Measurements from ENCODE around the gene GAS6.

The GAS6 gene

DNA sequence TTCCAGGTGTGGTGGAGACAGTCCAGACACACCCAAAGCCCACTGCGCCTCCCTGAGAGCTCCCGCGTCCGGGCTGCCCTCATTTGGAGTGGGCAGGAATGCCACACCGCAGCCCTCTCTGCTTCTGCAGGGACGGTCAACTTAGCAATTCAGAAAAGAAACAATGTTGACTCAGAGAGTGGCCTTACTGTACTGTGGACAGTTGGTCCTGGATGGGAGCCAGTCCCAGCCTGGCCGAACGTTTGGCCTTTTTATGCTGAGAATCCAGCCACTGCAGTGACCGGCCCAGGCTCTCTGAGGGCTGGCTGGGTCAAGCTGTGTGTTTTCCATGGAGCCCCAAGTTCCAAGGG is 7.2 kb downstream of the GAS6 start:
- Histone ChIP-seq H3K4me3 (ENCODE audit: low read length in 2 of 2) (no peak overlapping the region), H3K9me3 (ENCODE audit: control insufficient read depth in 2 of 2, low read length in 2 of 2) (no peaks in the 10 kb centered on the region), H3K4me1 (ENCODE audit: control insufficient read depth, insufficient read depth, low read length) (peaks cover 59% of the 10 kb centered on the region), H3K36me3 (ENCODE audit: control insufficient read depth in 2 of 2, insufficient read depth in 2 of 2, low read length in 2 of 2) (peaks cover 3 to 12% of the 10 kb centered on the region in 2 donors), H3K27ac (ENCODE audit: low read length) (peak overlapping the region; percentile 11), H3K27me3 (ENCODE audit: control insufficient read depth in 1 of 2, insufficient read depth in 2 of 2, low read length in 2 of 2) (no peaks in the 10 kb centered on the region), H3K9ac (ENCODE audit: low read length in 2 of 2) (no peak overlapping the region)

DNA sequence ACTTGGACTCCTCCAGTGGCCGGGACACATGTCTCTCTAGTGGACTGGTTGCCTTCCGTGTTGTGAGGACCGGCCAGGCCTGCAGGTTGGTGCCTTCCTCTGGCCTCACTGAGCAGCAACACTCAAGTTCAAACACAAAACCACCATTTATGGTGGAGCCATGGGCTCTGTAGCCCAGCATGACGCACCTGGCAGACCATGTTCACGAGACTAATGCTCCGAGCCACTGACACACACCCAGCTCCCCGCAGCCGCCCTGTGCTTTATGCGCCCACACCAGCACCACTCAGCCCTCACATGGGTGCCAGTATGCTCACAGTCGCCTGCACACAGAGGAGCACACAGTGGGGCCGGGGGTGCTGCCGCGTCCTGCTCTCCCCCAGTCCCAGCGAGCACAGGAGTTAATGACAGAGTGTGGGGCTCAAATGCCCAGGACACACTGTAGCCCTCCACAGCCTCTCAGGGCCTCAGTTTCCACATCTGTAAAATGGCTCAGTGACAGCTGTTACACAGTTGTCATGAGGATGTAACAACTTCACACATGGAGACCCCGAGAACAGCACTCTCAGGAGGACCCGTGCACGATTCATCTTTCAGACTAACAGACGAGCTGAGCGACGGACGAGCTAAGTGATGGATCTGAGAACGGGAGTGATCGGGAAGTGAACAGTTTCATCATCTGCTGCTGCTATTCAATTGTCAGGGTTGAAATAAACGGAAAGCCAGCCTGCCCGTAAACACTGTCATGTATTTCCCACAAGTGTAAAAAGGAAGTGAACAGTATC is 7.8 kb downstream of the GAS6 start:
- no peaks in the 10 kb centered on the region for H3K9me3 ChIP-seq (ENCODE audit: control insufficient read depth in 2 of 2, low read length in 2 of 2)
- H3K4me3 ChIP-seq (ENCODE audit: low read length in 2 of 2): no peak overlapping the region
- H3K27me3 ChIP-seq (ENCODE audit: control insufficient read depth in 1 of 2, insufficient read depth in 2 of 2, low read length in 2 of 2): no peaks in the 10 kb centered on the region
- H3K4me1 ChIP-seq (ENCODE audit: control insufficient read depth, insufficient read depth, low read length): peaks cover 55% of the 10 kb centered on the region
- no peak overlapping the region for H3K9ac ChIP-seq (ENCODE audit: low read length in 2 of 2)
- H3K36me3 ChIP-seq (ENCODE audit: control insufficient read depth in 2 of 2, insufficient read depth in 2 of 2, low read length in 2 of 2): peaks cover 3 to 12% of the 10 kb centered on the region in 2 donors
- H3K27ac ChIP-seq (ENCODE audit: low read length): peak overlapping the region; percentile 11

DNA sequence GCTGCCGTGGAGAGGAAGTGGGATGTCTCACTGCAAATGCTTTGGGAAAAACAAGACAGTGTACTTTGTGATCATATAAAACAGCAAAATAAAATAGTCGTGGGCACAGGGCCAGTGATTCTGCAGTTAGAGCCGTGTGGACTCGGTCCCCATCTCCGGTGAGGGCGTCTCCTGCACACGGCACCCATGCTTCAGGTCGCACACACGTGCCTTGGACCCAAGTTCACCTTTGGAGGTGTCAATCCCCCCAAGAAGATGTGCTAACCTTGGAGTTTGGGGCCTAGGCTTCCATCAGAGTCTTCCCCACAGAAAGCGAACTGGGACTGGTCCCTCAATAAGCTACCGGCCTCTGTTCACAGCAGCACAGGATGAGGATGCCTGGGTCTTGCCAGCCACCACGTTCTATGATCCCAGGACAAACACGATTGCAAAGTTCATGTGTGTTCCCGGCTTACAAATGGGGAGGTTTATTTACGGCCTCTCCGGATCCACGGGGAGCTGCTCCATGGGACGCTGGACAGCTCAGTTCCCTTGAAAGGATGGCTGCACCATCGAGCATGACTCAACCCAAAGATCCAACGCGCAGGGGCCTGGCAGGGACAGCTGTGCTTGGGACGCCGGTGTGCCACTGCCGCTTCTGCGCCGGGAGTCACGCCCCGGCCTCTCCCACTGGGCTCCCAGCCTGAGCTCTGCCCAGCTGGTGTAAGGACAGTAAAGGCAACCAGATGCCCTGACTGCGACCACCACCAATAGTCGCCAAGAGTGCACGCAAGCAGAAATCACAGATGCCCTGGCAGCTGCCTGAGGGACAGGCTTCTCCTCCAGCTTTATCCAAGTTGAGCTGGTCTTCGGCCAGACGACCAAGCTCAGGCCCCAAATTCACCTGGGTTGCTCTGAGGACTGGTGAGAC is 8.6 kb downstream of the GAS6 start:
- no peak overlapping the region for H3K9ac ChIP-seq (ENCODE audit: low read length in 2 of 2)
- peak overlapping the region; percentile 24 for H3K27ac ChIP-seq (ENCODE audit: low read length)
- no peaks in the 10 kb centered on the region for H3K27me3 ChIP-seq (ENCODE audit: control insufficient read depth in 1 of 2, insufficient read depth in 2 of 2, low read length in 2 of 2)
- H3K4me3 ChIP-seq (ENCODE audit: low read length in 2 of 2): no peak overlapping the region
- H3K4me1 ChIP-seq (ENCODE audit: control insufficient read depth, insufficient read depth, low read length): peaks cover 47% of the 10 kb centered on the region
- peaks cover 3 to 12% of the 10 kb centered on the region in 2 donors for H3K36me3 ChIP-seq (ENCODE audit: control insufficient read depth in 2 of 2, insufficient read depth in 2 of 2, low read length in 2 of 2)
- no peaks in the 10 kb centered on the region for H3K9me3 ChIP-seq (ENCODE audit: control insufficient read depth in 2 of 2, low read length in 2 of 2)

DNA sequence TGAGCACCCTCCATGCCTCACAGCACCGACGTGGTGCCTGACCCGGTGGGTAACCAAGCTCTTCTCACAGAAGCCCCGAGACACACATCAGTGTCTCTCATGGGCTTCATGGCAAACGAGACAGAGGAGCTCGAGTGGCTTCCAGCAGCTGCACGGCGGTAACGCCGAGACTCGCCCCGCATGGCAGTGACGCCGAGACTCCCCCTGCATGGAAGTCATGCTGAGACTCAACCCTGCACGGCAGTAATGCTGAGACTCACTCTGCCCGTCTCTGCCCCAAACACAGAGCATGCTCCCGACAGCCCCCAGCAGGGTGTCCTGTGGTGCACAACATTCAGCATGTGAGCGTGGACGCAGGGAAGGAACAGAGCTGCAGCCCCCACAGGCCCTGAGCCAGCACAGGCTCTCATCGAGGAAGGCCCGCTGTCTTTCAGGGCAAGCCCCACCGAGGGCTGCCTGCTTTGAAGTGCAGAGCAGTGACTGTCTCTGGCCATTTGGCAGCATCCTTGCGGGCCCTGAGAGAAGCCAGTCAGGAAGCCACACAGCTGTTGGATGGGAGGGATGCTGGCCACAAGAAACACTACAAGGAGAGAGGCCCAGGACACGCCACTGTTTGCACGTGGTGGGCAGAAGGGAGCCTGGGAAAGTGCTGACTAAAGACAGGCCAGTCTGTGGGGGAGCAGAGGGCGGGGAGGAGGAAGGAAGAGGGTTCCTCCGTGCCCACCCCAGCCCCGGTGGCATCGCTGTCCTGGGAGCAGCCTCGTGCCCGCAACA is 9.5 kb downstream of the GAS6 start:
- no peak overlapping the region for H3K9ac ChIP-seq (ENCODE audit: low read length in 2 of 2)
- no peaks in the 10 kb centered on the region for H3K27me3 ChIP-seq (ENCODE audit: control insufficient read depth in 1 of 2, insufficient read depth in 2 of 2, low read length in 2 of 2)
- H3K4me3 ChIP-seq (ENCODE audit: low read length in 2 of 2): peak overlapping the region in 1 of 2 donors; percentile 3
- H3K9me3 ChIP-seq (ENCODE audit: control insufficient read depth in 2 of 2, low read length in 2 of 2): no peaks in the 10 kb centered on the region
- peaks cover 3 to 9% of the 10 kb centered on the region in 2 donors for H3K36me3 ChIP-seq (ENCODE audit: control insufficient read depth in 2 of 2, insufficient read depth in 2 of 2, low read length in 2 of 2)
- peak overlapping the region; percentile 31 for H3K27ac ChIP-seq (ENCODE audit: low read length)
- H3K4me1 ChIP-seq (ENCODE audit: control insufficient read depth, insufficient read depth, low read length): peaks cover 44% of the 10 kb centered on the region

DNA sequence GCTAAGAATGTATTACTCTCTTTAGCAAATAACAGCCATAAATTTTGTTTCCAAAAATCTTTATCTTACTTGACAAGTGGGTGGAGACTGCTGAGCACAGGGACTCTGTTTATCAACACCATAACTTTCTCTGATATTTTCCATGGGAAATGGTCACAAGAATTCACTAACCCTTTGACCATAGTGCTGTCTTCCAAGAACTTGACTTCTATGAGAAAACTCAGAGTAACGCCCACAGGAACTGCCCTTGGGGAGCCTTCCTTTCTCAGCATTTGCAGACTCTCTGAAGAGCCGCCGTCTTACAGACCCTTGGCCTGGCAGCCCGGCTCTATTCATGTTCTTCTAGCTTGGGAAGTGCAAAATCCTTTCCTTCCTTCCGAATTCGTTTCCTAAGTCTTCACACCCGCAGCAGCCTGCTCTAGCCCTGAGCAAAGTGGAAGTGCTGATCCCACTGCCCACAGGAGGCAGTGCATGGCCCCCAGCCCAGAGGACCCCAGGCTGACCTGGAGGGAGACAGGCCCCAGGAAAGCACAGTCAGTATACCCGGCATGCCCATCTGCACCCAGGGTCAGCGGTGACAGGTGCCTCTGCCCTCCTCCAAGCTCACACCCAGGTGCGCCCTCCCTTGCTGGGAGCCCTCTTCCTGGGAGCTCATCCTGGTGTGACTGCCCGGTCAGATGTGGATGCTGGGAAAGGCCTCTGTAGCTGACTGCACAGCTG is 10.2 kb downstream of the GAS6 start:
- Histone ChIP-seq H3K4me3 (ENCODE audit: low read length in 2 of 2) (peak overlapping the region in 1 of 2 donors; percentile 3), H3K27me3 (ENCODE audit: control insufficient read depth in 1 of 2, insufficient read depth in 2 of 2, low read length in 2 of 2) (no peaks in the 10 kb centered on the region), H3K4me1 (ENCODE audit: control insufficient read depth, insufficient read depth, low read length) (peaks cover 52% of the 10 kb centered on the region), H3K36me3 (ENCODE audit: control insufficient read depth in 2 of 2, insufficient read depth in 2 of 2, low read length in 2 of 2) (peaks cover under 1 to 5% of the 10 kb centered on the region in 2 donors), H3K9me3 (ENCODE audit: control insufficient read depth in 2 of 2, low read length in 2 of 2) (no peaks in the 10 kb centered on the region), H3K27ac (ENCODE audit: low read length) (peak overlapping the region; percentile 31), H3K9ac (ENCODE audit: low read length in 2 of 2) (no peak overlapping the region)

DNA sequence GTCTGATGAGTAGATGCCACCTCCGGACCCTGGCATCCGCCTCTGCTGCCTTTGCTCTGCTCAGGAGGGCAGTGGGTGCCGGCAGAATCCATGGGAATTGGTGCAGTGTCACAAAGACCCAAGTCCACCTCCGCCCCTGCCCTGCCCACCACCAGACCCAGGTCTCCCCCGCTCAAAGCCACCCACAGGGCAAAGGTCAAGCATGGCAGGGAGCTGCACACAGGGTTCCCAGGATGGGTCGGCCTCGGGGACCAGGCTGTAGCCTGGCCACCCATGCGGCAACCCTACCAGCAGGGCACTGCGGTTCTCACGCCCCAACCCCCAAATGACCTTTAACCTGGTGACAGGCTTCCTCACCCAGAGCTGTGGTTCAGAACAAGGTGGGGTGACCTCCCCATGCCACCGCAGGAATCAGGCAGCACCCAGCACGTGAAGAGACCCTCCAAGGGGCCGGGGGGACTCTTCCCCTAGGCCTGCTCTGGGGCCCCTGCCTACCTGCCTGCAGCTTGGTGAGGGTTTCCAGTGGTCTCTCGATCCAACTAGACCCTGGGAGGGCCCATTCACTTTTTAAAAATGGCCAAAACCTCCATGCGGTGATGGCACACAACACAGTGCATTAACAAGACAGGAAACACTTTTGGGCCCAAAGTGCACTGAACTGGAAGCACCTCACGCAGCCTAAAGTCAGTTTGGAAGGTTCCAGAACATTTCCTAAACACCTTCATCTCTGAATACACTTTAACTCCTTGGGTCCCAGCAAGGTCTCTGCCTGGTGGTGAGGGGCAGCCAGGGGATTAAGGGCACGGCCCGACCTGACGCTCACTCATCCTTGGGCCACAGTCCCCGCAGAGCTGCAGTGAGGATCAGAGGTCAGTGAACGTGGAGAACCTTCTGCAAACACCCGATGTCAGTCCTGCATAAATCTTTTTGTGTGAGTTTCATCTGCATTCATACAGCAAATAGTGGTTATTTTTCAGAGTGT is 11.0 kb downstream of the GAS6 start:
- H3K27me3 ChIP-seq (ENCODE audit: control insufficient read depth in 1 of 2, insufficient read depth in 2 of 2, low read length in 2 of 2): no peaks in the 10 kb centered on the region
- no peak overlapping the region for H3K9ac ChIP-seq (ENCODE audit: low read length in 2 of 2)
- H3K9me3 ChIP-seq (ENCODE audit: control insufficient read depth in 2 of 2, low read length in 2 of 2): no peaks in the 10 kb centered on the region
- peak overlapping the region; percentile 24 for H3K27ac ChIP-seq (ENCODE audit: low read length)
- H3K4me3 ChIP-seq (ENCODE audit: low read length in 2 of 2): no peak overlapping the region
- peaks cover 54% of the 10 kb centered on the region for H3K4me1 ChIP-seq (ENCODE audit: control insufficient read depth, insufficient read depth, low read length)
- no peaks in the 10 kb centered on the region for H3K36me3 ChIP-seq (ENCODE audit: control insufficient read depth in 2 of 2, insufficient read depth in 2 of 2, low read length in 2 of 2)

DNA sequence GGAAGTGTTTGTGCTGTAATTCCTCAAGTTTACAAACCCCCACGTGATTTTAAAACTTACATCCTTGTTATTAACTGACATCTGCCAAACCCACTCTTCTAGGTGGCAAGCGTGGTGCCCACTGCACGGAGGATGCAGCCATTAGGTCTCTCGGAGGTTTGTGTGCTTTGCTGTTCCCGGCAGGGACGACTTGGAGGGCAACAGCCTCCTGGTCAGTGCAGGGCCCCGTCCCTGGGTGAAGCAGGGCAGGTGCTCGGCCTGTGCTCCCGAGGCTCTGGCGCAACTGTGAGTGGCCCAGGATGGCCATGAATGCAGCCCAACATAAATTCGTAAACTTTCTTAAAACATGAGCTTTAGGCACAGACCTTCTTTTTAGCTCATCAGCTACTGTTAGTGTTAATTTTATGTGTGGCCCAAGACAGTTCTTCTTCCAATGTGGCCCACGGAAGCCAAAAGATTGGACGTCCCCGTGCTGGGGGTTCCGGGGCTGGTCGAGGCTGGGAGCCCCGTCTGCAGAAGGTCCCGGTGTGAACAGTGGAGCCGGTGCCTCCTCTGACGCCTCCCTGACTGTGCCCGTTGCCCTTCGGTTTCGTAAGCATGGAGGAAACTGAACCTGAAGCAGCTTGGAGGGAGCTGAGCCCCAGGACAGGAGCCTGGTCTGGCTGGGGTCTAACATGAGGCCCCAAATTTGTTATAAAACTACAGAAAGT is 11.9 kb downstream of the GAS6 start:
- Histone ChIP-seq H3K4me3 (ENCODE audit: low read length in 2 of 2) (no peak overlapping the region), H3K4me1 (ENCODE audit: control insufficient read depth, insufficient read depth, low read length) (peaks cover 54% of the 10 kb centered on the region), H3K9me3 (ENCODE audit: control insufficient read depth in 2 of 2, low read length in 2 of 2) (no peaks in the 10 kb centered on the region), H3K27me3 (ENCODE audit: control insufficient read depth in 1 of 2, insufficient read depth in 2 of 2, low read length in 2 of 2) (no peaks in the 10 kb centered on the region), H3K36me3 (ENCODE audit: control insufficient read depth in 2 of 2, insufficient read depth in 2 of 2, low read length in 2 of 2) (peaks cover 0 to 3% of the 10 kb centered on the region in 2 donors), H3K27ac (ENCODE audit: low read length) (no peak overlapping the region), H3K9ac (ENCODE audit: low read length in 2 of 2) (no peak overlapping the region)

DNA sequence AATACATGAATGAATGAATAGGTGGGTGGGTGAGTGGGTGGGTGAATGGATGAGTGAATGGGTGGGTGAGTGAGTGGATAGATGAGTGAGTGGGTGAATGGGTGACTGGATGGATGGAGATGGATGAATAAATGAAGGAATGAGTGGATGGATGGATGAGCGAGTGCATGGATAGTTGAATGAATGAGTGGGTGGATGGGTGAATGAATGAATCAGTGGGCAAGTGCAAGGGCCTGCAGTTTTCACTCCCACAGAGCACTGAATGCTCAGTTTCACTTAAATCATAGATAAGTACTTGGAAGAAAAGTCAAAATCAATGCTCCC is 12.4 kb downstream of the GAS6 start:
- Histone ChIP-seq H3K4me3 (ENCODE audit: low read length in 2 of 2) (no peak overlapping the region), H3K36me3 (ENCODE audit: control insufficient read depth in 2 of 2, insufficient read depth in 2 of 2, low read length in 2 of 2) (peaks cover 0 to 5% of the 10 kb centered on the region in 2 donors), H3K27me3 (ENCODE audit: control insufficient read depth in 1 of 2, insufficient read depth in 2 of 2, low read length in 2 of 2) (no peaks in the 10 kb centered on the region), H3K4me1 (ENCODE audit: control insufficient read depth, insufficient read depth, low read length) (peaks cover 52% of the 10 kb centered on the region), H3K27ac (ENCODE audit: low read length) (no peak overlapping the region), H3K9ac (ENCODE audit: low read length in 2 of 2) (no peak overlapping the region), H3K9me3 (ENCODE audit: control insufficient read depth in 2 of 2, low read length in 2 of 2) (no peaks in the 10 kb centered on the region)
